DMS79 treated with DMSO at 0.1 percent for 48 hours (cell line): ENCODE data around the gene DUSP3.

Experiments
- DNase-seq: peaks from one replicate; lab custom pipeline; 2025; lab: John Stamatoyannopoulos, UW

The DUSP3 gene

GRCh38 chr17:43768943-43769342, 9.8 kb downstream of the DUSP3 start:
- no peak for DNase-seq

DNA sequence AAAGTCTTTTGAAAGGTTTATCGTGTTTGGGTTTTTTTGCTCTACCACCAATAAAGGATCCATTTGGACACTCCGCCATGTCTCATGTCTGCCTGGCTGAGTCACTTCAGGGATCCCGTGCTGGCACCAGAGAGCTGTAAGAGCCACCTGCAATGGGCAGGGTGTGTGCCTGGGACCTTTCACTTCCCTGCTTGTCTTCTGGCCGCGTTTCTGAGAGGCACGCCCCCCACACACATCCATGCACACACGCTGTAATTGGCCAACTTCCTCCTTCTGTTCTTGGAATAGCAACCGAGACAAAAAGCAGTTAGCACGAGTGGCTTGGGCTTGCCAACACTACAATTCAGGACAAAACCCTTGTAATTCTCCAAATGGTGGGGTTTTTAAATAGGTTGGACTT, 10.4 kb downstream of the DUSP3 start:
- DNase-seq = no peak

DNA sequence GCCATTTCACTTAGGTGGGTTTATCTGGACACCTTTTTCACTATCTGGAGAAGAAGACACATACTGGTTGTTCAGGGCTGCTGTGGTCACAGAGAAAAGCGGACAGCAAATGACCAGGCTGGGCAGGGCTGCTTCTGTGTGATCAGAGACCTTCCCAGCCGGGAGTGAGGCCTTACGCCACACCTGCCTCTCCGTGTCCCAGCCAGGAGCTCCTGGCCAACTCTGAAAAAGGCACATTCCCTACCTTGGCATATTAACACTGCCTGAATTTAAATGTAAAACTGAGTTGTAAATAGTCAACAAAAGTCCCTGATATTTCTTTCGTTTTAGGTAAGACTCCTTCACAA, 11.1 kb downstream of the DUSP3 start:
- no peak for DNase-seq

GRCh38 chr17:43767053-43767712, 11.6 kb downstream of the DUSP3 start:
- DNase-seq = no peak

DNA sequence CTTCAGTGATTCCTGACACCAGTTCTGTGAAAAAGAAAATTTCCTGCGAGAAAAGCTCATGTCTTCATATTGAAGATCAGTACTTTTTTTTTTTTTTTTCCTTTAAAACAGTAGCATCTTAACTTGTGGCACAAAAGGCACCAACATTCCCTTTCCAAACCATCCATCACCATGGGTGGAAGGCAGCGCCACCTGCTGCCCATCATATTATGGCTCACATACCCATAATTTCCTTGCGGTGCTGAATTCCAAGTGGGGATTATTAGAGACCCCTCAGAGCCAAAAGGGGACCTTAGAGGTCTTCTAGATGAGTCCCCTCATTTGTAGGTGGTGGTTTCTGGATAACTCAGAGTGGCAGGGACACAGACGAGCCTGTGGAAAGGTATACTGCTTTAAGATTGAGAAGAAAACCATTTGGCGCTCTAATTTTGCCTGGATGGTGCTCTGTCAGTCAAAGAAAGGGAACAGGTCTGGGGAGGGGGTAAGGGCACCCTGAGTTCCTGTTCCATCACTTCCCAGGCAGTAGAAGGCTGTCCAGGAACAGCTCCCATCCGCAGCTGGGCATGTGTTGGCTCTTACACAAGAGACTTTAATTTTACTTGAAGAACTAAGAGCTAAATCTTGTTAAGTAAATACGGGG, 12.2 kb downstream of the DUSP3 start:
- peak; percentile 20 for DNase-seq

DNA sequence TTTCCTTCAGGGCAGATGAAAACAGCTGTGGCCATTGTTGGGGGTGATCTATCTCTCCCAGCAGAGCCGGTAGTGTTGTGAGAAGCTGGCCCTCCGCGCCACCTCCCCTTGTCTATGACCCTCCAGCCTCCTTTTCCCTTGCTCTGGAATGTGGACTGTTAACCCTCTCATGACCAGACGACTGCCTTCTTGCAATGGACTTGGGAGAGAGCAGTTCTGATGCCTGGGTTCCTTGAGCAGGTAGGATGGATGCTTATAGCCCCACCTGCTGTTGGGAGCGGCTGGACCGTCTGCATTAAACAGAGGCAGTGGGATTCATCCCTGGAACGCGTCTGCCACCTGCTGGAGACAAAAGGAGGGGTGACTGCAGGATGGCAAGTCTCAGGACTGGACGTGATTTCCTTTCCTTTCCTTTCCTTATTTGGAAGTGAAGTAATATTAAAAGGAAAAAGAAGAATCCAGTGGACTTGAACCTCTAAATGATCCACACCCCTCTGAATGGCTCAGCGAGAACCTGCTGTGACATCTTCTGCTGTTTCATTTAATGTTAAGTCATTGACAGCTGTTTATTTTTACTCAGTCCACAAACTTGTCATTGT, 18.4 kb downstream of the DUSP3 start:
- peak; percentile 80 for DNase-seq

GRCh38 chr17:43759836-43760235, 18.9 kb downstream of the DUSP3 start:
- no peak for DNase-seq

GRCh38 chr17:43758497-43759174, 20.1 kb downstream of the DUSP3 start, which contains the start of gene SOST:
Gene SOST (minus strand): TSS chr17:43758791. CDS start chr17:43758741, 50 bp downstream.
- DNase-seq = no peak

DNA sequence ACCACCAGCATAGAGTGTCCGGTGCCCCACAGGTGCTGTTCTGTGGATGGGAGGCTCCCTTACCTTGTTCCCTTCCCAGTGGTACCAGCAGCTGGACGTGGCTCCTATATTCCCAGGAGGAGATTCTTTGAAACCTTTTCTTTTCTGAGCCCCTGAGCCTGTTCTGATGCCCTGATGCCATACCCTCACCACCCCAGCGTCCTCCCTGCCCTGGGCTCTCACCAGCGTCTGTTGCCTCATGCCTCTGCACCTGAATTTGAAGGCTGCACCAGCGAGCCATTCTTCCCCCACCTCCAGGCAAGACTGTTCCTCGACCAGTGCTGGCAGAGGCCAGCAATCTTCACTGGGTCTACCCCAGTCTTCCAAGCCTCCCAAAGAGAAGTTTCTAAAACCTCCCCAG, 20.7 kb downstream of the DUSP3 start:
- no peak for DNase-seq

DNA sequence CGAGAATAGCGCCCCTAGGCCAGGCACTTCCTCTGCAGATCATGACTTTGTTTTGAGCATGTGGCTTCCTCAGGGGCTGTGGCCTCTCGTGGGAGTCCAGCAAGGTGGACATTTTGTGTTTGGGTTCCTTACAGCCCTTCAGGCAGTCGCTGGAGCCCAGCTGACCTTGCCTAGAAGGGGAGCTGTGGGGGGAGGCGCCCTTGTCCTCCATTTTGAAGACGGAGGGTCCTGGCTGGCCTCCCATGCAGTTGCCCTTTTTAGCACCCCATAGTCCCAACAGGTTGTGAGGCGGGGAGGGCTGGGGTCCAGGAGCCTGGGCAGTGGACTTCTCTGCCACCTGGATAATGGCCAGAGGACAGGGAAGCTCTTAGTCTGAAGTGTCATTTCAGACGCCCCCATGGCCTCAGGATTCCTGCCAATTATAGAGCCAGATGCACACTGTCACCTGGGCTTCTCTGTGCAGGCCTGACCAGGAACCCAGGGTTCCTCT, 21.6 kb downstream of the DUSP3 start:
- DNase-seq = no peak

- no peak for DNase-seq
Measured at GRCh38 chr17:43756201-43756600, 22.6 kb downstream of the DUSP3 start.

GRCh38 chr17:43755389-43755875, 23.3 kb downstream of the DUSP3 start:
- peak; percentile 14 for DNase-seq

DNA sequence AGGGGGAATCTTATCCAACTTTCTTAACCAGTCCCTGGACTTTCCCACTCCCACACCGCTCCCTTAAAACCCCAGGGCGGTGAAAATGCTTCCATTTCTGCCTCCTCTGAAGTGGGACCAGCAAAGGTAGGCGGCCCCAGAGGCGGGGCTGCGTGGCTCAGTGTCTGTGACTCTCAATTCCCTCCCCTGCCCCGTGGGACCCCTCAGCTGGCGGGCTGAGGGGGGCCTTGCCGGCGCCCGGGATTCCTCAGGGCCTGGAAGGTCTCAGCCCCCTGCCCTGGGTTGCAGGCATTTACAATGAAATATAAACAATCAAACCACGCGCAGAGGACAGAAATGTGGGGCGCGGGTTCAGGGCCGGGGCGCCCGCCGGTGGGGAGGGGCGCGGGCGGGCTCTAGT, 23.8 kb downstream of the DUSP3 start:
- no peak for DNase-seq

DNA sequence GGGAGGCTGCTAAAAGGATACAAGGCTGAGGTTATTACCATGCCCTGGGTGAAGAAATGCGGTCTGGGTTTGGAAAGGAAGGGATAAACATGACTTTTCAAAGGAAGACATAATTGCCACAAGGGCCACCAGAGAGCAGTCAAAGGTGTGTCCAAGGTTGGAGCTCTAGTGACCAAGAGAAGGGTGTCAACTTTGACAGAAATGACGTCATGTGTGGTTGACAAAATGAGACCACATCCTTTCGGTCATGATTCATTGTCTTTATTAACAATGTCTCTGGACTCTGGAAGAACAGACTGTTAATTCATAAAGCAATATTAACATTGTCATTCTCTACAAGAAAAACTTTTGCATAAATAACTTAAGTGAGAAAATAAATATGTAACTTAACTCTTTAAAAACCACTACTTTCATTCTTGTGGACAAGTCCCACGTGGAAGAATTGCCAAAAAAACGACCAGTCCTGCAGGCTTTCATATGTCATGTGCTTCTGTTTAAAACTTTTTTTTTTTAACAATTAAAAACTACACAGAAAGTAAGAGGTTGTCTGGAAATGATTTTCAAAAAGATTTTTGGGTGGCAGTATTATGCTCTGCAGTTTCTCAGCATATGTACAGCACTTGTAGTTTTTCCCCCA, 25.2 kb downstream of the DUSP3 start:
- no peak for DNase-seq

- DNase-seq = no peak
Measured at GRCh38 chr17:43750153-43750552, 28.6 kb downstream of the DUSP3 start.

GRCh38 chr17:43745541-43745940, 33.2 kb downstream of the DUSP3 start:
- DNase-seq = no peak

DNA sequence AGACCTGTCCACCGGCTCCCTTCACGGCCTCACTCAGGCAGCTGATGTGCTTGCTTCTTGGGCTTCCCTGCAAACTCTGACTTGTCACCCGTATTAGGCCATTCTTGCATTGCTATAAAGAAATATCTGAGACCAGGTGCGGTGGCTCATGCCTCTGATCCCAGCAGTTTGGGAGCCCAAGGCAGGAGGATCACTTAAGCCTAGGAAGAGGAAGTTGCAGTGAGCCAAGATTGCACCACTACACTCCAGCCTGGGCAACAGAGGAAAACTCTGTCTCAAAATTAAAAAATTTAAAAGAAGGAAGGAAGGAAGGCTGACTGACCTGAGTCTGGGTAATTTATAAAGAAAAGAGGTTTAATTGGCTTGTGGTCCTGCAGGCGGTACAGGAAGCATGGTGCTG, 37.1 kb downstream of the DUSP3 start:
- DNase-seq = no peak

DNA sequence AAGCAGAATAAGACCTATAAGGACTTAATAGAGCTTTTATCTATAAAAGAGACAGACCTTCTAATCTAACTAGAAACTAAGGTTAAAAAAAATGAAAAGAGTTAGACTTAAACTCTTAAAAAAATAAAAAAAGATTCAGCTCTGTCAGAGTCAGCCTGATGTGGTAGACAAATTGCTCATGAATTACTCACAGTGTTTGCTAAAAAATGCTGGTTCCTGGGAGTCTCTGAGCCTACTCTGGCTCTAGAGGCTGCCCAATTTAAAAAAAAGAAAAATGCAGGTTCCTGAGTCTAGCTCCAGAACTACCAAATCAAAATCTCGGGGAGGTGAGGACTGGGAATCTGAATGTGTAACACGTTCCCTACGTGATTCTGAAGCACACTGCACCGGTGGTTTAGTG, 38.2 kb downstream of the DUSP3 start:
- DNase-seq = no peak

DNA sequence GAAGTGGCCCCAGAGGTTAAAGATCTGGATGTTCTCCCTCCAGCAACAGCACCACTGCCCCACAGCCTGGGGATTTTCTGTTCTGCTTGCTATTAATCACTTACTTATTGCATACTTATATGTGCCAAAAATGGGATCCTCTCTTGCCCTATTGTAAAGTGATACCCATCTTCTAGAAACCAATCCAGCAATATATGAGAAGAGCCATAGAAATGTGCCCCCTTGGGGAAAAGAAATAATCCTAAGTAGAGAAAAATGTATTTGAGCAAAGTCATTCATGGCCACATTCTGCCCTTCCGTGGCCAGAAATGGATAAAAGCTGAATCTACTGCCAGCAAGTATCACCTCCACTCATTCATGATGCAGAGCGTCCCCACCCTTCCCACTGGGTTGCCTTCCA, 41.1 kb downstream of the DUSP3 start:
- no peak for DNase-seq

GRCh38 chr17:43736389-43736788, 42.4 kb downstream of the DUSP3 start:
- DNase-seq = no peak

DNA sequence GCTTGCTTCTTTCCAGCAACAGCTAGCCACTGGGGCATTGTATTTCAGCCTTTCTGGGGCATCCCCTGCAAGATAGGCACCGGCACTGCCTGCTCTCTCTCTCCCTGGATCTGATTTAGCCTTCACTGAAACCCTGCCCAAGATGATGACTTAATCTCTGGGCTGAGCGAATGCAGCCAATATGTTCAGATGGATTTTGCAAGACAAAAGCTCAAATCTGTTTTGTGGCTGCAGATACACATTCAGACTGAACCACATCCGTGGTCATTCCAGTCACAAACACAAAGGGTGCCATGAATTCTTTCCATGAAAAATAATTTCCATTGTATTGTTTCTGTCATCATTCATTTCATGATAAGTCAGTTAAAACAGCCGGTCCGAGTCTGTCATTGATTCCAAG, 44.4 kb downstream of the DUSP3 start:
- no peak for DNase-seq

- DNase-seq = no peak
Measured at GRCh38 chr17:43733956-43734355, 44.8 kb downstream of the DUSP3 start.
